HepG2 (cell line): ENCODE data around the gene ABCC12. TPM values are rescaled to one million over a fixed set of nuclear protein-coding genes. Genes with fewer than 3 reads are reported as not detected.

Experiments
- BRCA1 ChIP-seq: sonication (generic); formaldehyde crosslinking; IDR thresholded peaks from 2 replicates; pipeline ENCODE4 v1.4.0; 2020; ENCODE audit warnings: missing genetic modification reagents
- ETV5 ChIP-seq: IDR thresholded peaks from 2 replicates; pipeline ENCODE4 v1.6.1; 2018; ENCODE audit warnings: missing biosample characterization, missing genetic modification reagents, inconsistent platforms, borderline replicate concordance
- FOXK1 ChIP-seq: sonication (generic); formaldehyde crosslinking; IDR thresholded peaks from 2 replicates; pipeline ENCODE4 v1.4.0; 2020; ENCODE audit warnings: low read depth, missing genetic modification reagents, borderline replicate concordance
- GATAD2A ChIP-seq: IDR thresholded peaks from 2 replicates; pipeline ENCODE4 v1.6.1; 2016
- GFI1 ChIP-seq: sonication (generic); formaldehyde crosslinking; IDR thresholded peaks from 2 replicates; pipeline ENCODE4 v1.5.0; 2020; ENCODE audit warnings: missing genetic modification reagents, mild to moderate bottlenecking, borderline replicate concordance
- KMT2A ChIP-seq: sonication (generic); formaldehyde crosslinking; IDR thresholded peaks from 2 replicates; pipeline ENCODE4 v1.4.0; 2020; ENCODE audit warnings: missing genetic modification reagents
- KMT2B ChIP-seq: IDR thresholded peaks from 2 replicates; pipeline ENCODE4 v1.6.1; 2016; ENCODE audit warnings: missing genetic modification reagents, missing compliant biosample characterization
- NR3C1 ChIP-seq: sonication (generic); formaldehyde crosslinking; IDR thresholded peaks from 2 replicates; pipeline ENCODE4 v1.4.0; 2020; ENCODE audit warnings: missing genetic modification reagents
- POGZ ChIP-seq: sonication (generic); formaldehyde crosslinking; IDR thresholded peaks from 2 replicates; pipeline ENCODE4 v1.4.0; 2020; ENCODE audit warnings: mild to moderate bottlenecking, missing genetic modification reagents
- ZNF225 ChIP-seq: sonication (generic); formaldehyde crosslinking; IDR thresholded peaks from 2 replicates; pipeline ENCODE4 v1.4.0; 2020; ENCODE audit warnings: mild to moderate bottlenecking, missing genetic modification reagents
- ZNF264 ChIP-seq: sonication (generic); formaldehyde crosslinking; IDR thresholded peaks from 2 replicates; pipeline ENCODE4 v1.4.0; 2020; ENCODE audit warnings: missing genetic modification reagents
- ZNF331 ChIP-seq: sonication (generic); formaldehyde crosslinking; IDR thresholded peaks from 2 replicates; pipeline ENCODE4 v1.4.0; 2020; ENCODE audit warnings: missing genetic modification reagents
- ZNF556 ChIP-seq: sonication (generic); formaldehyde crosslinking; IDR thresholded peaks from 2 replicates; pipeline ENCODE4 v1.4.0; 2020; ENCODE audit warnings: mild to moderate bottlenecking, missing genetic modification reagents, borderline replicate concordance
- ZNF557 ChIP-seq: sonication (generic); formaldehyde crosslinking; IDR thresholded peaks from 2 replicates; pipeline ENCODE4 v1.4.0; 2020; ENCODE audit warnings: missing genetic modification reagents
- ZNF577 ChIP-seq: sonication (generic); formaldehyde crosslinking; IDR thresholded peaks from 2 replicates; pipeline ENCODE4 v1.4.0; 2020; ENCODE audit warnings: mild to moderate bottlenecking, low read depth, missing genetic modification reagents, borderline replicate concordance
- ZNF598 ChIP-seq: sonication (generic); formaldehyde crosslinking; IDR thresholded peaks from 2 replicates; pipeline ENCODE4 v1.5.1; 2020; ENCODE audit warnings: mild to moderate bottlenecking, missing genetic modification reagents, borderline replicate concordance
- ZNF615 ChIP-seq: sonication (generic); formaldehyde crosslinking; IDR thresholded peaks from 2 replicates; pipeline ENCODE4 v1.5.0; 2020; ENCODE audit warnings: mild to moderate bottlenecking, missing genetic modification reagents, borderline replicate concordance
- ZNF772 ChIP-seq: sonication (generic); formaldehyde crosslinking; IDR thresholded peaks from 2 replicates; pipeline ENCODE4 v1.5.0; 2020; ENCODE audit warnings: mild to moderate bottlenecking, missing genetic modification reagents
- polyA plus RNA-seq, 8 experiments: library from polyadenylated mRNA; depleted of rRNA in 3 of 8; stranded (reverse) in 7 of 8; unstranded in 1 of 8; fragments of >200 nt; fragmentation: Illumina TruSeq in 4 of 8; extraction: Trizol in 4 of 8; gene quantifications; 2 replicates each; pipeline versions ENCODE4 v1.2.1 to v1.2.3, GENCODE V29; 2011 to 2016; ENCODE audit warnings: low read depth in 4 of 8, missing spikeins in 1 of 8, mixed read lengths in 1 of 8; ENCODE audit not compliant: insufficient read depth in 1 of 8
- total RNA-seq, 5 experiments: library from RNA; depleted of rRNA; stranded (reverse); fragments of >200 nt; fragmentation: Illumina TruSeq; extraction: Trizol; gene quantifications; 2 replicates each; pipeline ENCODE4 v1.2.3, GENCODE V29; 2016; ENCODE audit warnings: low read depth in 1 of 5
- TF ChIP-seq, protein P1 (sequence below): sonication (generic); formaldehyde crosslinking; IDR thresholded peaks from 2 replicates; pipeline ENCODE4 v1.4.0; 2020; ENCODE audit warnings: missing genetic modification reagents
- TF ChIP-seq, protein P2 (sequence below): sonication (generic); formaldehyde crosslinking; IDR thresholded peaks from 2 replicates; pipeline ENCODE4 v1.9.0; 2022; ENCODE audit warnings: missing genetic modification reagents, mild to moderate bottlenecking, borderline replicate concordance
- TF ChIP-seq, protein P3 (sequence below): IDR thresholded peaks from 2 replicates; pipeline ENCODE4 v1.6.1; 2016; ENCODE audit warnings: low read depth, borderline replicate concordance
- TF ChIP-seq, protein P4 (sequence below): sonication (generic); formaldehyde crosslinking; IDR thresholded peaks from 2 replicates; pipeline ENCODE4 v1.4.0; 2020; ENCODE audit warnings: missing genetic modification reagents

The ABCC12 gene
- total and polyA plus RNA-seq, 2 of the 13 experiments (the other 11 are each of a cell fraction or from before 2014, with no cell fraction given) = not detected

DNA sequence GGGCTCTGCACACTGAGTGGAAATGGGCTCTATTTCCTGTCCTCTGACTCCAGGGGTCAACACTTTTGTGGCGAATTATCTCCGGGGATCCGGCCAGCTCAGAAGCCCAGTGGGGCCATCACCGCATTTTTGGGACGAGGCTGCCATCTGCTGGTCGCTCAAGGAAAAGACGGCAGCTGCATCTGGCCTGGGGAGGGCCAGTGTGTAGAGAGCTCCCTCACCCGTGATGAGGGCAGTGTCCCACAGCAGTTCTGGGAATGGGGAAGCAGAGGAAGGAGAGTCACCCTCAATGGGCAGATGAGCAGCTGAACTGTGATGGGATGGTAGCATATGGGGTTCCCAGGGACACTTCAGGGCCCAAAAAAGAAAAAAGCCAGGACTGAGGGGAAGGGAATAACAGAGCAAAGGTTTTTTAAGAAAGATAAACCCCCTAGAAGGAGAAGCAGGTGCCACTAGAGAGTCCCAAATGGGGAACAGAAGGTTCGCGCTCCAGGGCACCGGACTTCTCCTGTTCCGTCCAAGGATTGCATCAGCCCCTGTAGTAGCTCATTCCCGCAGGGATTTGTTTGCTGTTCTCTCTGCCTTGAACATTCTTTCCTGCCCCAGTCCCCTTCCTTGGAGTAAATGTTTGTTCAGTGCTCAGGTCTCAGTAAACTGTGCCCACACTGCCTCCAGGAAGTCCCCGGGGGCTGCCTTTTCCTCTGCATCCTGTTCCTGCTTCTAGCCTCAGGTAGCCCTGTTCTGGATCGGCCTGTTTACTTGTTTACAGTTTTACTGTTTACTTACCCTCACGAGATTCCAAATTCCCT is 9.3 kb upstream of the ABCC12 start (continued):
- TF ChIP-seq, protein P1, sequence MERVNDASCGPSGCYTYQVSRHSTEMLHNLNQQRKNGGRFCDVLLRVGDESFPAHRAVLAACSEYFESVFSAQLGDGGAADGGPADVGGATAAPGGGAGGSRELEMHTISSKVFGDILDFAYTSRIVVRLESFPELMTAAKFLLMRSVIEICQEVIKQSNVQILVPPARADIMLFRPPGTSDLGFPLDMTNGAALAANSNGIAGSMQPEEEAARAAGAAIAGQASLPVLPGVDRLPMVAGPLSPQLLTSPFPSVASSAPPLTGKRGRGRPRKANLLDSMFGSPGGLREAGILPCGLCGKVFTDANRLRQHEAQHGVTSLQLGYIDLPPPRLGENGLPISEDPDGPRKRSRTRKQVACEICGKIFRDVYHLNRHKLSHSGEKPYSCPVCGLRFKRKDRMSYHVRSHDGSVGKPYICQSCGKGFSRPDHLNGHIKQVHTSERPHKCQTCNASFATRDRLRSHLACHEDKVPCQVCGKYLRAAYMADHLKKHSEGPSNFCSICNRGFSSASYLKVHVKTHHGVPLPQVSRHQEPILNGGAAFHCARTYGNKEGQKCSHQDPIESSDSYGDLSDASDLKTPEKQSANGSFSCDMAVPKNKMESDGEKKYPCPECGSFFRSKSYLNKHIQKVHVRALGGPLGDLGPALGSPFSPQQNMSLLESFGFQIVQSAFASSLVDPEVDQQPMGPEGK = peak; percentile 95
- TF ChIP-seq ZNF225 (CRISPR knock-in tag) (peak; percentile 74; the same call in 1 of the 2 replicates), ZNF772 (0 out of 2 replicates have a peak, but pooled peaks have one; percentile 41), GATAD2A (peak; percentile 81), ZNF264 (peak; percentile 61; the same call in 1 of the 2 replicates), ZNF557 (CRISPR knock-in tag) (no peak), GFI1 (CRISPR knock-in tag) (peak; percentile 98), ZNF598 (CRISPR knock-in tag) (0 out of 2 replicates have a peak, but pooled peaks have one; percentile 66), ZNF577 (no peak), ZNF615 (CRISPR knock-in tag) (no peak; the same call in 1 of the 2 replicates), ETV5 (peak; percentile 77; the same call in 1 of the 2 replicates), KMT2A (no peak), KMT2B (peak; percentile 41), POGZ (peak; percentile 63), BRCA1 (CRISPR knock-in tag) (no peak), ZNF556 (CRISPR knock-in tag) (0 out of 2 replicates have a peak, but pooled peaks have one; percentile 32), FOXK1 (CRISPR knock-in tag) (peak; percentile 56; the same call in 1 of the 2 replicates), NR3C1 (CRISPR knock-in tag) (no peak), ZNF331 (CRISPR knock-in tag) (peak; percentile 52)
- TF ChIP-seq, protein P2, sequence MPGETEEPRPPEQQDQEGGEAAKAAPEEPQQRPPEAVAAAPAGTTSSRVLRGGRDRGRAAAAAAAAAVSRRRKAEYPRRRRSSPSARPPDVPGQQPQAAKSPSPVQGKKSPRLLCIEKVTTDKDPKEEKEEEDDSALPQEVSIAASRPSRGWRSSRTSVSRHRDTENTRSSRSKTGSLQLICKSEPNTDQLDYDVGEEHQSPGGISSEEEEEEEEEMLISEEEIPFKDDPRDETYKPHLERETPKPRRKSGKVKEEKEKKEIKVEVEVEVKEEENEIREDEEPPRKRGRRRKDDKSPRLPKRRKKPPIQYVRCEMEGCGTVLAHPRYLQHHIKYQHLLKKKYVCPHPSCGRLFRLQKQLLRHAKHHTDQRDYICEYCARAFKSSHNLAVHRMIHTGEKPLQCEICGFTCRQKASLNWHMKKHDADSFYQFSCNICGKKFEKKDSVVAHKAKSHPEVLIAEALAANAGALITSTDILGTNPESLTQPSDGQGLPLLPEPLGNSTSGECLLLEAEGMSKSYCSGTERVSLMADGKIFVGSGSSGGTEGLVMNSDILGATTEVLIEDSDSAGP = peak; percentile 87
- TF ChIP-seq, protein P3, sequence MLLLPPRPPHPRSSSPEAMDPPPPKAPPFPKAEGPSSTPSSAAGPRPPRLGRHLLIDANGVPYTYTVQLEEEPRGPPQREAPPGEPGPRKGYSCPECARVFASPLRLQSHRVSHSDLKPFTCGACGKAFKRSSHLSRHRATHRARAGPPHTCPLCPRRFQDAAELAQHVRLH (CRISPR knock-in tag) = peak; percentile 77
- TF ChIP-seq, protein P4, sequence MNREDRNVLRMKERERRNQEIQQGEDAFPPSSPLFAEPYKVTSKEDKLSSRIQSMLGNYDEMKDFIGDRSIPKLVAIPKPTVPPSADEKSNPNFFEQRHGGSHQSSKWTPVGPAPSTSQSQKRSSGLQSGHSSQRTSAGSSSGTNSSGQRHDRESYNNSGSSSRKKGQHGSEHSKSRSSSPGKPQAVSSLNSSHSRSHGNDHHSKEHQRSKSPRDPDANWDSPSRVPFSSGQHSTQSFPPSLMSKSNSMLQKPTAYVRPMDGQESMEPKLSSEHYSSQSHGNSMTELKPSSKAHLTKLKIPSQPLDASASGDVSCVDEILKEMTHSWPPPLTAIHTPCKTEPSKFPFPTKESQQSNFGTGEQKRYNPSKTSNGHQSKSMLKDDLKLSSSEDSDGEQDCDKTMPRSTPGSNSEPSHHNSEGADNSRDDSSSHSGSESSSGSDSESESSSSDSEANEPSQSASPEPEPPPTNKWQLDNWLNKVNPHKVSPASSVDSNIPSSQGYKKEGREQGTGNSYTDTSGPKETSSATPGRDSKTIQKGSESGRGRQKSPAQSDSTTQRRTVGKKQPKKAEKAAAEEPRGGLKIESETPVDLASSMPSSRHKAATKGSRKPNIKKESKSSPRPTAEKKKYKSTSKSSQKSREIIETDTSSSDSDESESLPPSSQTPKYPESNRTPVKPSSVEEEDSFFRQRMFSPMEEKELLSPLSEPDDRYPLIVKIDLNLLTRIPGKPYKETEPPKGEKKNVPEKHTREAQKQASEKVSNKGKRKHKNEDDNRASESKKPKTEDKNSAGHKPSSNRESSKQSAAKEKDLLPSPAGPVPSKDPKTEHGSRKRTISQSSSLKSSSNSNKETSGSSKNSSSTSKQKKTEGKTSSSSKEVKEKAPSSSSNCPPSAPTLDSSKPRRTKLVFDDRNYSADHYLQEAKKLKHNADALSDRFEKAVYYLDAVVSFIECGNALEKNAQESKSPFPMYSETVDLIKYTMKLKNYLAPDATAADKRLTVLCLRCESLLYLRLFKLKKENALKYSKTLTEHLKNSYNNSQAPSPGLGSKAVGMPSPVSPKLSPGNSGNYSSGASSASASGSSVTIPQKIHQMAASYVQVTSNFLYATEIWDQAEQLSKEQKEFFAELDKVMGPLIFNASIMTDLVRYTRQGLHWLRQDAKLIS (CRISPR knock-in tag) = peak; percentile 35; the same call in 1 of the 2 replicates
